KMS-11 (cell line): ENCODE results near the gene MIEN1.

Source experiments
- H2AFZ ChIP-seq: fragments of 200-600 bp; sonication (generic); 2 replicates; pipeline ENCODE4 v1.6.1; 2016; ENCODE audit warnings: antibody characterized with exemption, mixed run types, low read depth
- H3K27ac ChIP-seq: fragments of 200-600 bp; sonication (generic); 2 replicates; pipeline ENCODE4 v1.6.1; 2016; ENCODE audit warnings: mild to moderate bottlenecking, mixed run types
- H3K27me3 ChIP-seq: fragments of 200-600 bp; sonication (generic); 2 replicates; pipeline ENCODE4 v1.6.1; 2017; ENCODE audit warnings: mild to moderate bottlenecking, low read depth, mixed run types, moderate library complexity; ENCODE audit not compliant: insufficient read depth
- H3K36me3 ChIP-seq: fragments of 200-600 bp; sonication (generic); 2 replicates; pipeline ENCODE4 v1.6.1; 2017; ENCODE audit warnings: mild to moderate bottlenecking, mixed run types; ENCODE audit not compliant: insufficient read depth
- H3K4me1 ChIP-seq: fragments of 200-600 bp; sonication (generic); 2 replicates; pipeline ENCODE4 v1.6.1; 2016; ENCODE audit warnings: mild to moderate bottlenecking, low read depth, mixed run types; ENCODE audit not compliant: poor library complexity, severe bottlenecking
- H3K4me2 ChIP-seq: fragments of 200-600 bp; sonication (generic); 2 replicates; pipeline ENCODE4 v1.7.0; 2016; ENCODE audit warnings: mild to moderate bottlenecking, mixed run types
- H3K4me3 ChIP-seq: fragments of 200-600 bp; sonication (generic); IDR thresholded peaks from 2 replicates; pipeline ENCODE4 v1.6.1; 2017; ENCODE audit warnings: low read depth, low read length, mixed read lengths; ENCODE audit not compliant: insufficient read depth
- H3K79me2 ChIP-seq: fragments of 200-600 bp; sonication (generic); 2 replicates; pipeline ENCODE4 v1.6.1; 2016; ENCODE audit warnings: low read depth, mixed run types; ENCODE audit not compliant: insufficient read depth
- H3K9ac ChIP-seq: fragments of 200-600 bp; sonication (generic); 2 replicates; pipeline ENCODE4 v1.6.1; 2016; ENCODE audit warnings: mild to moderate bottlenecking, mixed run types
- H4K20me1 ChIP-seq: fragments of 200-600 bp; sonication (generic); 2 replicates; pipeline ENCODE4 v1.6.1; 2016; ENCODE audit warnings: mild to moderate bottlenecking, mixed run types; ENCODE audit not compliant: insufficient read depth
- CTCF ChIP-seq: fragments of 200-600 bp; sonication (generic); conservative IDR thresholded peaks from 2 replicates; pipeline ENCODE4 v1.6.1; 2017; ENCODE audit warnings: low read depth, mild to moderate bottlenecking, antibody characterized with exemption, low read length, moderate library complexity, mixed read lengths

Gene MIEN1

GRCh38 chr17:39684369-39685192 is 45.8 kb downstream of the MIEN1 start:
- no peaks in the 10 kb centered on the region for H4K20me1 ChIP-seq
- no peaks in the 10 kb centered on the region for H3K27me3 ChIP-seq
- no peak overlapping the region for H3K4me3 ChIP-seq
- no peaks in the 10 kb centered on the region for H3K79me2 ChIP-seq
- no peak overlapping the region for H3K27ac ChIP-seq
- H3K4me1 ChIP-seq: peaks cover 16% of the 10 kb centered on the region
- no peak overlapping the region for H2AFZ ChIP-seq
- no peaks in the 10 kb centered on the region for H3K36me3 ChIP-seq
- TF ChIP-seq CTCF: no peak
- no peak overlapping the region for H3K4me2 ChIP-seq
- H3K9ac ChIP-seq: no peak overlapping the region

GRCh38 chr17:39683295-39683939 is 46.9 kb downstream of the MIEN1 start:
- Histone ChIP-seq H3K4me1 (peaks cover 6% of the 10 kb centered on the region), H3K79me2 (no peaks in the 10 kb centered on the region), H3K9ac (no peak overlapping the region), H2AFZ (no peak overlapping the region), H3K4me2 (no peak overlapping the region), H3K27ac (no peak overlapping the region), H3K36me3 (no peaks in the 10 kb centered on the region), H4K20me1 (no peaks in the 10 kb centered on the region), H3K4me3 (no peak overlapping the region), H3K27me3 (no peaks in the 10 kb centered on the region)
- no peak for TF ChIP-seq CTCF

- Histone ChIP-seq H3K4me3 (no peak overlapping the region), H3K4me2 (no peak overlapping the region), H3K9ac (no peak overlapping the region), H3K79me2 (no peaks in the 10 kb centered on the region), H3K4me1 (no peaks in the 10 kb centered on the region), H3K36me3 (no peaks in the 10 kb centered on the region), H3K27ac (no peak overlapping the region), H2AFZ (no peak overlapping the region), H4K20me1 (no peaks in the 10 kb centered on the region), H3K27me3 (no peaks in the 10 kb centered on the region)
- TF ChIP-seq CTCF: no peak
Measured at GRCh38 chr17:39679521-39680192, 50.7 kb downstream of the MIEN1 start.
